AG04450 (cell line): ENCODE measurements around the gene F11. TPM values are rescaled to one million over a fixed set of nuclear protein-coding genes. Genes with fewer than 3 reads are reported as not detected.

Source experiments
- CTCF ChIA-PET: fragments of 300-600, 350-600 bp; formaldehyde crosslinking; extraction: SDS; loops from one replicate; lab custom pipeline; 2022; ENCODE audit warnings: antibody characterized with exemption, inconsistent platforms; lab: Charles Lee
- POLR2A ChIA-PET: fragments of 350-600 bp; formaldehyde crosslinking; extraction: SDS; loops from one replicate; lab custom pipeline; 2021; ENCODE audit warnings: antibody characterized with exemption, inconsistent platforms; lab: Yijun Ruan, JAX
- DNase-seq: peaks from one replicate; pipeline ENCODE4 v3.0.0-alpha.2; 2011; ENCODE audit warnings: low read depth, low spot score
- H3K27ac ChIP-seq: one replicate; pipeline ENCODE4 v1.5.1; 2012; ENCODE audit warnings: low read depth, low read length, control low read depth
- H3K27me3 ChIP-seq: one replicate; pipeline ENCODE4 v1.6.0; 2012; ENCODE audit warnings: low read length; ENCODE audit not compliant: control insufficient read depth, insufficient read depth
- H3K4me3 ChIP-seq: 2 replicates; pipeline ENCODE4 v1.5.1; 2011; ENCODE audit warnings: mild to moderate bottlenecking, low read depth, low read length, control low read depth
- H3K9me3 ChIP-seq: 2 replicates; pipeline ENCODE4 v1.5.1; 2012; ENCODE audit warnings: low read length; ENCODE audit not compliant: control insufficient read depth, insufficient read depth
- CTCF ChIP-seq: IDR thresholded peaks from 2 replicates; pipeline ENCODE4 v1.5.1; 2011; ENCODE audit warnings: low read depth, low read length, control low read depth, inconsistent platforms
- polyA plus RNA-seq: library from polyadenylated mRNA; depleted of rRNA; stranded (reverse); fragments of >200 nt; gene quantifications from 2 replicates; pipeline ENCODE4 v1.2.3, GENCODE V29; 2011

The F11 gene
- polyA plus RNA-seq, 1 experiment = not detected

GRCh38 chr4:186297013-186297645, 31.1 kb downstream of the F11 start:
- DNase-seq = peak; percentile 42
- H3K9me3 ChIP-seq = no peaks in the 10 kb centered on the region; the same call in 1 of the 2 replicates
- CTCF ChIA-PET = interaction anchor here (0.6 to 6.2 kb wide), 12 partner anchors 9 to 526 kb away, joined by 3 to 63 read pairs (median 3); no protein-coding TSS in a partner anchor
- H3K4me3 ChIP-seq = no peak overlapping the region
- POLR2A ChIA-PET = no interaction called here
- peak; percentile 75 for TF ChIP-seq CTCF
- peaks cover 7% of the 10 kb centered on the region for H3K27me3 ChIP-seq
- no peak overlapping the region for H3K27ac ChIP-seq

GRCh38 chr4:186298031-186298647, 32.1 kb downstream of the F11 start:
- Histone ChIP-seq H3K27ac (no peak overlapping the region), H3K27me3 (peaks cover 7% of the 10 kb centered on the region), H3K9me3 (no peaks in the 10 kb centered on the region; the same call in 1 of the 2 replicates), H3K4me3 (no peak overlapping the region)
- CTCF ChIA-PET = interaction anchor here (6.2 kb wide), 1 partner anchor 289 kb away, joined by 63 read pairs; no protein-coding TSS in a partner anchor
- no peak for DNase-seq
- TF ChIP-seq CTCF = no peak
- POLR2A ChIA-PET = no interaction called here

- POLR2A ChIA-PET = no interaction called here
Observed at GRCh38 chr4:186299291-186299690, 33.3 kb downstream of the F11 start.

GRCh38 chr4:186300659-186301390, 34.8 kb downstream of the F11 start:
- no peak for DNase-seq
- no peak for TF ChIP-seq CTCF
- ChIA-PET CTCF (interaction anchor here (0.6 kb wide), 1 partner anchor 10 kb away, joined by 3 read pairs; no protein-coding TSS in a partner anchor), POLR2A (no interaction called here)
- peaks cover 7% of the 10 kb centered on the region for H3K27me3 ChIP-seq
- no peaks in the 10 kb centered on the region; the same call in 1 of the 2 replicates for H3K9me3 ChIP-seq
- H3K4me3 ChIP-seq = no peak overlapping the region
- no peak overlapping the region for H3K27ac ChIP-seq

More at GRCh38 chr4:186299291-186299690, 33.3 kb downstream of the F11 start:
- Histone ChIP-seq H3K27ac (no peak overlapping the region), H3K9me3 (no peaks in the 10 kb centered on the region; the same call in 1 of the 2 replicates), H3K27me3 (peaks cover 7% of the 10 kb centered on the region), H3K4me3 (no peak overlapping the region)
- CTCF ChIA-PET = interaction anchor here (6.2 kb wide), 1 partner anchor 288 kb away, joined by 63 read pairs; no protein-coding TSS in a partner anchor
- TF ChIP-seq CTCF = no peak
- no peak for DNase-seq
